ENCODE results near the gene GRSF1.
"Not testable (repeated sequence)": the region's sequence is repeated elsewhere in the genome, so short reads cannot be mapped to it uniquely, and the experiment has no call there.

DNA sequence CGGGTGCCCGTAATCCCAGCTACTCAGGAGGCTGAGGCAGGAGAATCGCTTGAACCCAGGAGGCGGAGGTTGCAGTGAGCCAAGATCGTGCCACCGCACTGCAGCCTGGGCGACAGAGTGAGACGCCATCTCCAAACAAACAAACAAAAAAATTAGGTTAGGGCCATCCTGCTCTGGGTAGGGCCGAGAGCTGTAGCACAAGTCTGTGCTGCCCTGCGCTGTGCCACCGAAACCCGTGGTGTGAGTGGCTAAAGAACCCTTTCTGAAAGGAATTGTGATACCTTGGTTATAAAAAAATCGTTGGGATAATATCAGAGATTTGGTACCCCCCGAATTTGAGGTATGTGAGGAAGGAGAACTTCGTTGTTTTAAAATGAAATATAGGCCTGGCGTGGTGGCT lies 941 bp upstream of the GRSF1 start:
- not testable (repeated sequence) for TF ChIP-seq ZNF76 (tag by site-specific recombination; IDR thresholded peaks at IDR 0.05; ENCODE audit: borderline replicate concordance, low read depth); SETDB1 (IDR thresholded peaks at IDR 0.05; ENCODE audit: insufficient read length, low read length)
- TF ChIP-seq, protein P1, sequence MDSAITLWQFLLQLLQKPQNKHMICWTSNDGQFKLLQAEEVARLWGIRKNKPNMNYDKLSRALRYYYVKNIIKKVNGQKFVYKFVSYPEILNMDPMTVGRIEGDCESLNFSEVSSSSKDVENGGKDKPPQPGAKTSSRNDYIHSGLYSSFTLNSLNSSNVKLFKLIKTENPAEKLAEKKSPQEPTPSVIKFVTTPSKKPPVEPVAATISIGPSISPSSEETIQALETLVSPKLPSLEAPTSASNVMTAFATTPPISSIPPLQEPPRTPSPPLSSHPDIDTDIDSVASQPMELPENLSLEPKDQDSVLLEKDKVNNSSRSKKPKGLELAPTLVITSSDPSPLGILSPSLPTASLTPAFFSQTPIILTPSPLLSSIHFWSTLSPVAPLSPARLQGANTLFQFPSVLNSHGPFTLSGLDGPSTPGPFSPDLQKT (IDR thresholded peaks at IDR 0.05; ENCODE audit: borderline replicate concordance, low read depth, low read length) = not testable (repeated sequence)
- TF ChIP-seq, protein P2, sequence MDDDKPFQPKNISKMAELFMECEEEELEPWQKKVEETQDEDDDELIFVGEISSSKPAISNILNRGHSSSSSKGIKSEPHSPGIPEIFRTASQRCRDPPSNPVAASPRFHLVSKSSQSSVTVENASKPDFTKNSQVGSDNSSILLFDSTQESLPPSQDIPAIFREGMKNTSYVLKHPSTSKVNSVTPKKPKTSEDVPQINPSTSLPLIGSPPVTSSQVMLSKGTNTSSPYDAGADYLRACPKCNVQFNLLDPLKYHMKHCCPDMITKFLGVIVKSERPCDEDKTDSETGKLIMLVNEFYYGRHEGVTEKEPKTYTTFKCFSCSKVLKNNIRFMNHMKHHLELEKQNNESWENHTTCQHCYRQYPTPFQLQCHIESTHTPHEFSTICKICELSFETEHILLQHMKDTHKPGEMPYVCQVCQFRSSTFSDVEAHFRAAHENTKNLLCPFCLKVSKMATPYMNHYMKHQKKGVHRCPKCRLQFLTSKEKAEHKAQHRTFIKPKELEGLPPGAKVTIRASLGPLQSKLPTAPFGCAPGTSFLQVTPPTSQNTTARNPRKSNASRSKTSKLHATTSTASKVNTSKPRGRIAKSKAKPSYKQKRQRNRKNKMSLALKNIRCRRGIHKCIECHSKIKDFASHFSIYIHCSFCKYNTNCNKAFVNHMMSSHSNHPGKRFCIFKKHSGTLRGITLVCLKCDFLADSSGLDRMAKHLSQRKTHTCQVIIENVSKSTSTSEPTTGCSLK (tag by site-specific recombination; IDR thresholded peaks at IDR 0.05) = not testable (repeated sequence)
- TF ChIP-seq, protein P3, sequence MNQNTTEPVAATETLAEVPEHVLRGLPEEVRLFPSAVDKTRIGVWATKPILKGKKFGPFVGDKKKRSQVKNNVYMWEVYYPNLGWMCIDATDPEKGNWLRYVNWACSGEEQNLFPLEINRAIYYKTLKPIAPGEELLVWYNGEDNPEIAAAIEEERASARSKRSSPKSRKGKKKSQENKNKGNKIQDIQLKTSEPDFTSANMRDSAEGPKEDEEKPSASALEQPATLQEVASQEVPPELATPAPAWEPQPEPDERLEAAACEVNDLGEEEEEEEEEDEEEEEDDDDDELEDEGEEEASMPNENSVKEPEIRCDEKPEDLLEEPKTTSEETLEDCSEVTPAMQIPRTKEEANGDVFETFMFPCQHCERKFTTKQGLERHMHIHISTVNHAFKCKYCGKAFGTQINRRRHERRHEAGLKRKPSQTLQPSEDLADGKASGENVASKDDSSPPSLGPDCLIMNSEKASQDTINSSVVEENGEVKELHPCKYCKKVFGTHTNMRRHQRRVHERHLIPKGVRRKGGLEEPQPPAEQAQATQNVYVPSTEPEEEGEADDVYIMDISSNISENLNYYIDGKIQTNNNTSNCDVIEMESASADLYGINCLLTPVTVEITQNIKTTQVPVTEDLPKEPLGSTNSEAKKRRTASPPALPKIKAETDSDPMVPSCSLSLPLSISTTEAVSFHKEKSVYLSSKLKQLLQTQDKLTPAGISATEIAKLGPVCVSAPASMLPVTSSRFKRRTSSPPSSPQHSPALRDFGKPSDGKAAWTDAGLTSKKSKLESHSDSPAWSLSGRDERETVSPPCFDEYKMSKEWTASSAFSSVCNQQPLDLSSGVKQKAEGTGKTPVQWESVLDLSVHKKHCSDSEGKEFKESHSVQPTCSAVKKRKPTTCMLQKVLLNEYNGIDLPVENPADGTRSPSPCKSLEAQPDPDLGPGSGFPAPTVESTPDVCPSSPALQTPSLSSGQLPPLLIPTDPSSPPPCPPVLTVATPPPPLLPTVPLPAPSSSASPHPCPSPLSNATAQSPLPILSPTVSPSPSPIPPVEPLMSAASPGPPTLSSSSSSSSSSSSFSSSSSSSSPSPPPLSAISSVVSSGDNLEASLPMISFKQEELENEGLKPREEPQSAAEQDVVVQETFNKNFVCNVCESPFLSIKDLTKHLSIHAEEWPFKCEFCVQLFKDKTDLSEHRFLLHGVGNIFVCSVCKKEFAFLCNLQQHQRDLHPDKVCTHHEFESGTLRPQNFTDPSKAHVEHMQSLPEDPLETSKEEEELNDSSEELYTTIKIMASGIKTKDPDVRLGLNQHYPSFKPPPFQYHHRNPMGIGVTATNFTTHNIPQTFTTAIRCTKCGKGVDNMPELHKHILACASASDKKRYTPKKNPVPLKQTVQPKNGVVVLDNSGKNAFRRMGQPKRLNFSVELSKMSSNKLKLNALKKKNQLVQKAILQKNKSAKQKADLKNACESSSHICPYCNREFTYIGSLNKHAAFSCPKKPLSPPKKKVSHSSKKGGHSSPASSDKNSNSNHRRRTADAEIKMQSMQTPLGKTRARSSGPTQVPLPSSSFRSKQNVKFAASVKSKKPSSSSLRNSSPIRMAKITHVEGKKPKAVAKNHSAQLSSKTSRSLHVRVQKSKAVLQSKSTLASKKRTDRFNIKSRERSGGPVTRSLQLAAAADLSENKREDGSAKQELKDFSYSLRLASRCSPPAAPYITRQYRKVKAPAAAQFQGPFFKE (tag by site-specific recombination; IDR thresholded peaks at IDR 0.05; ENCODE audit: borderline replicate concordance) = not testable (repeated sequence)
- TF ChIP-seq, protein P4, sequence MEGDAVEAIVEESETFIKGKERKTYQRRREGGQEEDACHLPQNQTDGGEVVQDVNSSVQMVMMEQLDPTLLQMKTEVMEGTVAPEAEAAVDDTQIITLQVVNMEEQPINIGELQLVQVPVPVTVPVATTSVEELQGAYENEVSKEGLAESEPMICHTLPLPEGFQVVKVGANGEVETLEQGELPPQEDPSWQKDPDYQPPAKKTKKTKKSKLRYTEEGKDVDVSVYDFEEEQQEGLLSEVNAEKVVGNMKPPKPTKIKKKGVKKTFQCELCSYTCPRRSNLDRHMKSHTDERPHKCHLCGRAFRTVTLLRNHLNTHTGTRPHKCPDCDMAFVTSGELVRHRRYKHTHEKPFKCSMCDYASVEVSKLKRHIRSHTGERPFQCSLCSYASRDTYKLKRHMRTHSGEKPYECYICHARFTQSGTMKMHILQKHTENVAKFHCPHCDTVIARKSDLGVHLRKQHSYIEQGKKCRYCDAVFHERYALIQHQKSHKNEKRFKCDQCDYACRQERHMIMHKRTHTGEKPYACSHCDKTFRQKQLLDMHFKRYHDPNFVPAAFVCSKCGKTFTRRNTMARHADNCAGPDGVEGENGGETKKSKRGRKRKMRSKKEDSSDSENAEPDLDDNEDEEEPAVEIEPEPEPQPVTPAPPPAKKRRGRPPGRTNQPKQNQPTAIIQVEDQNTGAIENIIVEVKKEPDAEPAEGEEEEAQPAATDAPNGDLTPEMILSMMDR (tag by site-specific recombination; IDR thresholded peaks at IDR 0.05) = not testable (repeated sequence)
- TF ChIP-seq, protein P5, sequence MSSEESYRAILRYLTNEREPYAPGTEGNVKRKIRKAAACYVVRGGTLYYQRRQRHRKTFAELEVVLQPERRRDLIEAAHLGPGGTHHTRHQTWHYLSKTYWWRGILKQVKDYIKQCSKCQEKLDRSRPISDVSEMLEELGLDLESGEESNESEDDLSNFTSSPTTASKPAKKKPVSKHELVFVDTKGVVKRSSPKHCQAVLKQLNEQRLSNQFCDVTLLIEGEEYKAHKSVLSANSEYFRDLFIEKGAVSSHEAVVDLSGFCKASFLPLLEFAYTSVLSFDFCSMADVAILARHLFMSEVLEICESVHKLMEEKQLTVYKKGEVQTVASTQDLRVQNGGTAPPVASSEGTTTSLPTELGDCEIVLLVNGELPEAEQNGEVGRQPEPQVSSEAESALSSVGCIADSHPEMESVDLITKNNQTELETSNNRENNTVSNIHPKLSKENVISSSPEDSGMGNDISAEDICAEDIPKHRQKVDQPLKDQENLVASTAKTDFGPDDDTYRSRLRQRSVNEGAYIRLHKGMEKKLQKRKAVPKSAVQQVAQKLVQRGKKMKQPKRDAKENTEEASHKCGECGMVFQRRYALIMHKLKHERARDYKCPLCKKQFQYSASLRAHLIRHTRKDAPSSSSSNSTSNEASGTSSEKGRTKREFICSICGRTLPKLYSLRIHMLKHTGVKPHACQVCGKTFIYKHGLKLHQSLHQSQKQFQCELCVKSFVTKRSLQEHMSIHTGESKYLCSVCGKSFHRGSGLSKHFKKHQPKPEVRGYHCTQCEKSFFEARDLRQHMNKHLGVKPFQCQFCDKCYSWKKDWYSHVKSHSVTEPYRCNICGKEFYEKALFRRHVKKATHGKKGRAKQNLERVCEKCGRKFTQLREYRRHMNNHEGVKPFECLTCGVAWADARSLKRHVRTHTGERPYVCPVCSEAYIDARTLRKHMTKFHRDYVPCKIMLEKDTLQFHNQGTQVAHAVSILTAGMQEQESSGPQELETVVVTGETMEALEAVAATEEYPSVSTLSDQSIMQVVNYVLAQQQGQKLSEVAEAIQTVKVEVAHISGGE (tag by site-specific recombination; conservative IDR thresholded peaks at IDR 0.05; ENCODE audit: low read depth) = not testable (repeated sequence)
- TF ChIP-seq, protein P6, sequence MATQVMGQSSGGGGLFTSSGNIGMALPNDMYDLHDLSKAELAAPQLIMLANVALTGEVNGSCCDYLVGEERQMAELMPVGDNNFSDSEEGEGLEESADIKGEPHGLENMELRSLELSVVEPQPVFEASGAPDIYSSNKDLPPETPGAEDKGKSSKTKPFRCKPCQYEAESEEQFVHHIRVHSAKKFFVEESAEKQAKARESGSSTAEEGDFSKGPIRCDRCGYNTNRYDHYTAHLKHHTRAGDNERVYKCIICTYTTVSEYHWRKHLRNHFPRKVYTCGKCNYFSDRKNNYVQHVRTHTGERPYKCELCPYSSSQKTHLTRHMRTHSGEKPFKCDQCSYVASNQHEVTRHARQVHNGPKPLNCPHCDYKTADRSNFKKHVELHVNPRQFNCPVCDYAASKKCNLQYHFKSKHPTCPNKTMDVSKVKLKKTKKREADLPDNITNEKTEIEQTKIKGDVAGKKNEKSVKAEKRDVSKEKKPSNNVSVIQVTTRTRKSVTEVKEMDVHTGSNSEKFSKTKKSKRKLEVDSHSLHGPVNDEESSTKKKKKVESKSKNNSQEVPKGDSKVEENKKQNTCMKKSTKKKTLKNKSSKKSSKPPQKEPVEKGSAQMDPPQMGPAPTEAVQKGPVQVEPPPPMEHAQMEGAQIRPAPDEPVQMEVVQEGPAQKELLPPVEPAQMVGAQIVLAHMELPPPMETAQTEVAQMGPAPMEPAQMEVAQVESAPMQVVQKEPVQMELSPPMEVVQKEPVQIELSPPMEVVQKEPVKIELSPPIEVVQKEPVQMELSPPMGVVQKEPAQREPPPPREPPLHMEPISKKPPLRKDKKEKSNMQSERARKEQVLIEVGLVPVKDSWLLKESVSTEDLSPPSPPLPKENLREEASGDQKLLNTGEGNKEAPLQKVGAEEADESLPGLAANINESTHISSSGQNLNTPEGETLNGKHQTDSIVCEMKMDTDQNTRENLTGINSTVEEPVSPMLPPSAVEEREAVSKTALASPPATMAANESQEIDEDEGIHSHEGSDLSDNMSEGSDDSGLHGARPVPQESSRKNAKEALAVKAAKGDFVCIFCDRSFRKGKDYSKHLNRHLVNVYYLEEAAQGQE (tag by site-specific recombination; IDR thresholded peaks at IDR 0.05) = not testable (repeated sequence)
